NOMO-1 treated with dmso at 0.1 percent for 144 hours (cell line): ENCODE measurements around the gene RASSF7.

Experiments used
- DNase-seq: peaks from one replicate; lab custom pipeline; 2025; ENCODE audit not compliant: unreplicated experiment; lab: John Stamatoyannopoulos, UW

RASSF7 gene

GRCh38 chr11:579830-580601 is 19.2 kb downstream of the RASSF7 start:
- no peak for DNase-seq

GRCh38 chr11:581342-581741 is 20.6 kb downstream of the RASSF7 start:
- DNase-seq: no peak

GRCh38 chr11:581752-582151 is 21.0 kb downstream of the RASSF7 start:
- no peak for DNase-seq

- no peak for DNase-seq
Observed at GRCh38 chr11:584287-584686, 23.5 kb downstream of the RASSF7 start.

GRCh38 chr11:586376-587316 is 25.9 kb downstream of the RASSF7 start:
- no peak for DNase-seq

GRCh38 chr11:587546-587945 is 26.8 kb downstream of the RASSF7 start:
- DNase-seq: no peak

GRCh38 chr11:587978-588380 is 27.2 kb downstream of the RASSF7 start:
- DNase-seq: peak; percentile 85

- DNase-seq: no peak
Observed at GRCh38 chr11:589798-590197, 29.0 kb downstream of the RASSF7 start.

- no peak for DNase-seq
Observed at GRCh38 chr11:590997-591396, 30.2 kb downstream of the RASSF7 start.

- no peak for DNase-seq
Observed at GRCh38 chr11:592501-592900, 31.7 kb downstream of the RASSF7 start.

- no peak for DNase-seq
Observed at GRCh38 chr11:592918-593317, 32.1 kb downstream of the RASSF7 start.

- no peak for DNase-seq
Observed at GRCh38 chr11:593347-593746, 32.6 kb downstream of the RASSF7 start.

GRCh38 chr11:595400-595799 is 34.6 kb downstream of the RASSF7 start:
- no peak for DNase-seq

GRCh38 chr11:596374-596773 is 35.6 kb downstream of the RASSF7 start:
- no peak for DNase-seq

- DNase-seq: no peak
Observed at GRCh38 chr11:597166-597725, 36.5 kb downstream of the RASSF7 start.

- no peak for DNase-seq
Observed at GRCh38 chr11:598005-598680, 37.4 kb downstream of the RASSF7 start.

- DNase-seq: no peak
Observed at GRCh38 chr11:601573-602245, 40.9 kb downstream of the RASSF7 start.

- no peak for DNase-seq
Observed at GRCh38 chr11:603154-603553, 42.4 kb downstream of the RASSF7 start.

GRCh38 chr11:605286-606129 is 44.7 kb downstream of the RASSF7 start:
- no peak for DNase-seq

- no peak for DNase-seq
Observed at GRCh38 chr11:606245-606644, 45.5 kb downstream of the RASSF7 start.
